Measurements from ENCODE around the gene HOXC12.

The HOXC12 gene

GRCh38 chr12:53980104-53980801 lies 25.6 kb downstream of the HOXC12 start:
- Histone ChIP-seq H4K20me1 (ENCODE audit: insufficient read depth) (no peaks in the 10 kb centered on the region), H3K27me3 (ENCODE audit: insufficient read depth, low read depth) (peaks cover 96% of the 10 kb centered on the region), H3K4me3 (IDR thresholded peaks at IDR 0.05; ENCODE audit: insufficient read depth, low read depth, low read length) (no peak overlapping the region), H3K36me3 (ENCODE audit: insufficient read depth) (no peaks in the 10 kb centered on the region), H3K27ac (no peak overlapping the region), H3K4me1 (ENCODE audit: low read depth, poor library complexity, severe bottlenecking) (peaks cover 13% of the 10 kb centered on the region), H2AFZ (ENCODE audit: low read depth) (no peak overlapping the region), H3K4me2 (no peak overlapping the region), H3K79me2 (ENCODE audit: insufficient read depth, low read depth) (no peaks in the 10 kb centered on the region), H3K9ac (no peak overlapping the region)
- no peak for TF ChIP-seq CTCF (conservative IDR thresholded peaks at IDR 0.05; ENCODE audit: low read depth, low read length)

GRCh38 chr12:53980802-53981496 lies 26.2 kb downstream of the HOXC12 start:
- H3K9ac ChIP-seq = no peak overlapping the region
- no peak overlapping the region for H3K4me3 ChIP-seq (IDR thresholded peaks at IDR 0.05; ENCODE audit: insufficient read depth, low read depth, low read length)
- no peak for TF ChIP-seq CTCF (conservative IDR thresholded peaks at IDR 0.05; ENCODE audit: low read depth, low read length)
- H3K27me3 ChIP-seq (ENCODE audit: insufficient read depth, low read depth) = peaks cover 96% of the 10 kb centered on the region
- H3K4me2 ChIP-seq = no peak overlapping the region
- no peaks in the 10 kb centered on the region for H4K20me1 ChIP-seq (ENCODE audit: insufficient read depth)
- H3K4me1 ChIP-seq (ENCODE audit: low read depth, poor library complexity, severe bottlenecking) = peaks cover 11% of the 10 kb centered on the region
- no peak overlapping the region for H3K27ac ChIP-seq
- no peaks in the 10 kb centered on the region for H3K36me3 ChIP-seq (ENCODE audit: insufficient read depth)
- no peaks in the 10 kb centered on the region for H3K79me2 ChIP-seq (ENCODE audit: insufficient read depth, low read depth)
- no peak overlapping the region for H2AFZ ChIP-seq (ENCODE audit: low read depth)

- Histone ChIP-seq H3K4me1 (ENCODE audit: low read depth, poor library complexity, severe bottlenecking) (peaks cover 11% of the 10 kb centered on the region), H4K20me1 (ENCODE audit: insufficient read depth) (no peaks in the 10 kb centered on the region), H3K79me2 (ENCODE audit: insufficient read depth, low read depth) (no peaks in the 10 kb centered on the region), H2AFZ (ENCODE audit: low read depth) (no peak overlapping the region), H3K36me3 (ENCODE audit: insufficient read depth) (no peaks in the 10 kb centered on the region), H3K4me2 (no peak overlapping the region), H3K4me3 (IDR thresholded peaks at IDR 0.05; ENCODE audit: insufficient read depth, low read depth, low read length) (no peak overlapping the region), H3K27me3 (ENCODE audit: insufficient read depth, low read depth) (peaks cover 96% of the 10 kb centered on the region), H3K27ac (no peak overlapping the region), H3K9ac (no peak overlapping the region)
- TF ChIP-seq CTCF (conservative IDR thresholded peaks at IDR 0.05; ENCODE audit: low read depth, low read length) = no peak
Measured at GRCh38 chr12:53981634-53982565, 27.2 kb downstream of the HOXC12 start.

- H3K36me3 ChIP-seq (ENCODE audit: insufficient read depth) = no peaks in the 10 kb centered on the region
- H3K27me3 ChIP-seq (ENCODE audit: insufficient read depth, low read depth) = peaks cover 96% of the 10 kb centered on the region
- H4K20me1 ChIP-seq (ENCODE audit: insufficient read depth) = no peaks in the 10 kb centered on the region
- H3K4me3 ChIP-seq (IDR thresholded peaks at IDR 0.05; ENCODE audit: insufficient read depth, low read depth, low read length) = no peak overlapping the region
- no peak overlapping the region for H3K9ac ChIP-seq
- no peak overlapping the region for H2AFZ ChIP-seq (ENCODE audit: low read depth)
- peaks cover 3% of the 10 kb centered on the region for H3K4me1 ChIP-seq (ENCODE audit: low read depth, poor library complexity, severe bottlenecking)
- no peaks in the 10 kb centered on the region for H3K79me2 ChIP-seq (ENCODE audit: insufficient read depth, low read depth)
- H3K27ac ChIP-seq = no peak overlapping the region
- no peak for TF ChIP-seq CTCF (conservative IDR thresholded peaks at IDR 0.05; ENCODE audit: low read depth, low read length)
- no peak overlapping the region for H3K4me2 ChIP-seq
Measured at GRCh38 chr12:53982648-53983567, 28.2 kb downstream of the HOXC12 start.
